MM.1S (cell line): ENCODE data around the gene ANTKMT.

ENCODE experiments used
- DNase-seq: peaks from one replicate; pipeline ENCODE4 v3.0.0-alpha.2; 2015
- H2AFZ ChIP-seq: fragments of 300-600 bp; sonication (generic); 2 replicates; pipeline ENCODE4 v1.6.0; 2016; ENCODE audit warnings: antibody characterized with exemption, low read length
- H3F3A ChIP-seq: fragments of 300-600 bp; sonication (generic); 2 replicates; pipeline ENCODE4 v1.6.1; 2016; ENCODE audit warnings: mild to moderate bottlenecking, antibody characterized with exemption, low read length, moderate library complexity, mixed read lengths; ENCODE audit not compliant: insufficient read depth
- H3K27ac ChIP-seq: fragments of 300-600 bp; sonication (generic); 2 replicates; pipeline ENCODE4 v1.5.1; 2016; ENCODE audit warnings: mild to moderate bottlenecking, low read length
- H3K27me3 ChIP-seq: fragments of 300-600 bp; sonication (generic); replicated peaks from 2 replicates; pipeline ENCODE4 v1.6.0; 2016; ENCODE audit warnings: low read length; ENCODE audit not compliant: insufficient read depth
- H3K36me3 ChIP-seq: fragments of 300-600 bp; sonication (generic); replicated peaks from 2 replicates; pipeline ENCODE4 v1.6.1; 2016; ENCODE audit warnings: mild to moderate bottlenecking, low read length, mixed read lengths; ENCODE audit not compliant: insufficient read depth
- H3K4me1 ChIP-seq: fragments of 300-600 bp; sonication (generic); 2 replicates; pipeline ENCODE4 v1.6.1; 2016; ENCODE audit warnings: low read length, mixed read lengths
- H3K4me2 ChIP-seq: fragments of 300-600 bp; sonication (generic); 2 replicates; pipeline ENCODE4 v1.6.0; 2016; ENCODE audit warnings: low read depth, low read length
- H3K4me3 ChIP-seq: fragments of 300-600 bp; sonication (generic); 2 replicates; pipeline ENCODE4 v1.5.1; 2016; ENCODE audit warnings: low read length, mixed read lengths
- H3K79me2 ChIP-seq: fragments of 300-600 bp; sonication (generic); 2 replicates; pipeline ENCODE4 v1.6.1; 2016; ENCODE audit warnings: mixed run types, low read length, mixed read lengths
- H3K9ac ChIP-seq: fragments of 300-600 bp; sonication (generic); 2 replicates; pipeline ENCODE4 v1.6.1; 2016; ENCODE audit warnings: low read length, mixed read lengths
- H3K9me2 ChIP-seq: fragments of 300-600 bp; sonication (generic); replicated peaks from 2 replicates; pipeline ENCODE4 v1.6.1; 2016; ENCODE audit warnings: mild to moderate bottlenecking, low read length, mixed read lengths; ENCODE audit not compliant: insufficient read depth
- H3K9me3 ChIP-seq: fragments of 300-600 bp; sonication (generic); replicated peaks from 2 replicates; pipeline ENCODE4 v1.6.1; 2016; ENCODE audit warnings: mild to moderate bottlenecking, low read length, mixed read lengths; ENCODE audit not compliant: insufficient read depth
- H4K20me1 ChIP-seq: fragments of 300-600 bp; sonication (generic); 2 replicates; pipeline ENCODE4 v1.6.1; 2016; ENCODE audit warnings: mild to moderate bottlenecking, low read length, moderate library complexity, mixed read lengths; ENCODE audit not compliant: insufficient read depth
- CTCF ChIP-seq: fragments of 300-600 bp; sonication (generic); IDR thresholded peaks from 2 replicates; pipeline ENCODE4 v1.5.1; 2016; ENCODE audit warnings: antibody characterized with exemption, low read length, mixed read lengths
- EZH2 ChIP-seq: fragments of 300-600 bp; sonication (generic); optimal IDR thresholded peaks from 2 replicates; pipeline ENCODE3; 2017; ENCODE audit warnings: low read depth, mild to moderate bottlenecking, antibody characterized with exemption, low read length, mixed read lengths
- EZH2phosphoT487 ChIP-seq: fragments of 300-600 bp; sonication (generic); IDR thresholded peaks from 2 replicates; pipeline ENCODE4 v1.6.1; 2018; ENCODE audit warnings: antibody characterized with exemption, low read length

The ANTKMT gene

GRCh38 chr16:769934-770333, 49.0 kb downstream of the ANTKMT start:
- Histone ChIP-seq H4K20me1 (no peaks in the 10 kb centered on the region), H3K79me2 (no peaks in the 10 kb centered on the region), H3K4me3 (no peak overlapping the region), H3K27ac (no peak overlapping the region), H3K4me2 (no peak overlapping the region), H3K27me3 (peaks cover 45% of the 10 kb centered on the region), H3K9ac (no peak overlapping the region), H3K4me1 (no peaks in the 10 kb centered on the region), H3F3A (no peaks in the 10 kb centered on the region), H2AFZ (no peak overlapping the region), H3K36me3 (no peaks in the 10 kb centered on the region), H3K9me3 (no peaks in the 10 kb centered on the region), H3K9me2 (no peaks in the 10 kb centered on the region)
- no peak for TF ChIP-seq EZH2
- no peak for TF ChIP-seq CTCF
- TF ChIP-seq EZH2phosphoT487 = no peak
- DNase-seq = no peak

GRCh38 chr16:770411-770810, 49.5 kb downstream of the ANTKMT start:
- H2AFZ ChIP-seq = no peak overlapping the region
- H3K27ac ChIP-seq = no peak overlapping the region
- no peak for DNase-seq
- no peaks in the 10 kb centered on the region for H3K9me2 ChIP-seq
- no peak overlapping the region for H3K4me3 ChIP-seq
- no peaks in the 10 kb centered on the region for H3F3A ChIP-seq
- no peak overlapping the region for H3K9ac ChIP-seq
- H3K4me1 ChIP-seq = no peaks in the 10 kb centered on the region
- H3K79me2 ChIP-seq = no peaks in the 10 kb centered on the region
- H3K9me3 ChIP-seq = no peaks in the 10 kb centered on the region
- no peaks in the 10 kb centered on the region for H3K36me3 ChIP-seq
- no peak overlapping the region for H3K4me2 ChIP-seq
- TF ChIP-seq EZH2phosphoT487 (no peak), EZH2 (no peak), CTCF (no peak)
- H4K20me1 ChIP-seq = no peaks in the 10 kb centered on the region
- peaks cover 49% of the 10 kb centered on the region for H3K27me3 ChIP-seq
